IPS DF 4.7 (cell line): Measurements from ENCODE around the gene MYCL.

ENCODE experiments used
- DNase-seq: peaks from one replicate; pipeline ENCODE4 v3.0.0-alpha.2; 2013; ENCODE audit warnings: low spot score; ENCODE audit errors: extremely low read depth

Gene MYCL, protein sequence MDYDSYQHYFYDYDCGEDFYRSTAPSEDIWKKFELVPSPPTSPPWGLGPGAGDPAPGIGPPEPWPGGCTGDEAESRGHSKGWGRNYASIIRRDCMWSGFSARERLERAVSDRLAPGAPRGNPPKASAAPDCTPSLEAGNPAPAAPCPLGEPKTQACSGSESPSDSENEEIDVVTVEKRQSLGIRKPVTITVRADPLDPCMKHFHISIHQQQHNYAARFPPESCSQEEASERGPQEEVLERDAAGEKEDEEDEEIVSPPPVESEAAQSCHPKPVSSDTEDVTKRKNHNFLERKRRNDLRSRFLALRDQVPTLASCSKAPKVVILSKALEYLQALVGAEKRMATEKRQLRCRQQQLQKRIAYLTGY

DNA sequence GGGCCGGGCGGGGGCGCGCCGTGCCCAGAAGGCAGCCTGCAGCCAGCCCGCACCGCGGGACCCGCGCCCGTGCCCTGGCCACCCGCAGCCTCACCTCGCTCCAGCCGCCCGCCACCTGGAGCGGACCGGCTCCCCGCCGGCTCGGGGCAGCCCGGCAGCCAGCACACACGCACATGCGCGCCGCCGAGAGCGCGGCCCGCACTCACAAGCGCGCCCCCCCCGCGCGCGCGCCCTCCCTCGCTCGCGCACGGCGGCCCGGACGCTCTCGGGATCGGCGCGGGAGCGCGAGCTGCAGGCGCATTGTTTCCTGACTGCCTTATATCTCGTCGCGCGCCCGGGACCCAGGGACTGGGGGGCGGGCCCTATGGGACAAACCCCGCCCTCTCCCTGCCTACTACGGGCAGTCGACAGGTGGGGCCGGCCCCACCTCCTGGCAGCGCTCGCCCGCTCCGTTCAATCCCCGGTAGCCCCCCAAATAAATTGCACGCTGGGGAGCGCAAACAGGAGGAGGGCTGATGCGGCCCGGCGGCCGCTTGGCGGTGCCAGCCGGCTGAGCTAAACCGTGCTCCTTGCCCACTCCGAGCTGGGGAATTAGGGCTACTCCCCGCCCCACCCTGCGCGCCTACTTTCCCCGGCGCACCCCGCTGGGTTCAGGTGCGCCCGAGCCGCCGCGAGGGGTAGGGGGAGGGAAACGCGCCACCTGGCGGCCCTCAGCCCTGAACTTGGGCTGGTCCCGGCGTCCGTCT, at the start of gene MYCL:
MYCL (minus strand) TSS at position 204 of the 746 bp plus-strand sequence. CDS start 483 bp downstream, outside the sequence.
- DNase-seq: no peak

DNA sequence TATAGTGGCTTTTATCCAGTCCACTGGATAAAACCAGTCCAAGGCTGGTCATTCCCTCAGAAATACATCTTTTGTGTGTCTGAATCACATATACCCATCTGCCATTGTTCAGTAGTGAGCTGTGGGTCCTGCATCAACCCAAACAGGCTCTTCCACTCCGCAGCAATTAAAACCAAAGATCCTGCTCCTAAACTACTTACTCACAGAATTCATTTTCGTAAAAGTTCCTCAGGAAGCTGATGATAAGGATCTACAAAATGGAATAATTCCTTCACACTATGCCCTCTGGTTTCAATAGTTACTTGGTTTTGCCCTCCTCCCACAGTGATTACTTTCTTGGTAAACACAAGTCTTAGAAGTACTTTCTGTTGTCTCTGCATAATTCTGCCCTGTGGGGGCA, 48.2 kb upstream of the MYCL start:
- DNase-seq: no peak

DNA sequence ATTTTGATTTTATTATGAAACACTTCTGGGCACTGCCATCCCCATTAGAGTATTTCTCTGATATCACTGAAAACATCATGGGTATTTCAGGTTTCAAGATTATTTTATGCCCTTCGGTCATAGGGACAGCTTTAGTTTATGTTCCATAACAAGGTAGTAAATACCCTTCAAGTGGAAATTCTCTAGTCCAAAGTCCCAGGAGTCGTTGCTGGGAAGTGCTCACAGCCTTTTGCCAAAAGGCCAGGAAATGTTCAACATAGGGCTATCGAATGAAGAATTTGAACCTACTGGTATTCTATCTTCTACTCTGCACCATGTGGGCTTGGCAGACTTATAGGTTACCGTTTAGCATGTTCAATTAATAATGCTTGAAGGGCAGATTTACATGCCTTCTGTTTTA, 45.5 kb upstream of the MYCL start:
- no peak for DNase-seq

DNA sequence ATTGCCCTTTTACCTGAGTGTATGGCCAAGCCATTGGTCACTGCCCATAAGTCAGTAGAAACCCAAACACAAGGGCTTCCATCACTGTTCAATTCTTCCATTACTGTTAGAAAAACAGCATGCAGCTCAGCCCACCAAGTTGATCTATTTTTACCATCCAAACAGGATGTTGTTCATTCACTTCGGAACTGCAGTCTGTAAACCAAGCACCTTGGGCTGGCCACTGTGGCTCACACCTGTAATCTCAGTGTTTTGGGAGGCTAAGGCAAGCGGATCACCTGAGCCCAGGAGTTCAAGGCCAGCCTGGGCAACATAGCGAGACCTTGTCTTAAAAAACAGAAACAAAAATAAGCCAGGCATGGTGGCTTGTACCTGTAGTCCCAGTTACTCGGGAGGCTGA, 44.5 kb upstream of the MYCL start:
- DNase-seq: no peak

DNA sequence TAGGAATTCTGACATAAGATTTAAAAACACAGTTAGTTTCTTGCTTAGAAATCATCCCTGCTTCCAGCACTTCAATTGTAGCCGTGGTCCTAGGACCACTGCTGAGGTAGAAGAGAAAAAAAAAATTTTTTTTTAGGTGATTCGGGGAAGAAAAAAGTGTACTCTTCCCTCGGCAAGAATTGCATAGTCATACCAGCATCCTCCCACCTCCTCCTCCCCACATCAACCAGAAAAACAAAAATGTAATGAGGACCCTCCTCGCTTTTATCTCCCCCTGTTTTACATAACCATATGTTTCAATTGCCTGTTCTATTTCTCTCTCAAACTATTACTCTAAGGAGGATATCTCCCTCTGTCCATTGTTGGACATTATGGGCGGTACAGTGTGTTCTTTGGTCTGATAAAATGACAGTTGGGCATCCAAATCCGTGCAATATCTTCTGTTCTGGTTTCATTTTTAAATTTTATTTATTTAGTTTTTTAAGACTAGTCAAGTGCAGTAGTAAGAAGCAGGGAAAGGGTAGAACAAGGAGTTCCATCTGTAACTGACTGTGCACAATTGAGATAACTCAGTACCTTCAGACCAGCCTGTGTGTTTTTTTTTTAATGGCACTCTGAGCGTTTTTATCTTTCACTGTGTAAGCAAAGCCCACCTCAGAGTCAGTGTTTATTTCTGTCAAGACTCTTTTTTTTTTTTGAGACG, 42.8 kb upstream of the MYCL start:
- no peak for DNase-seq

DNA sequence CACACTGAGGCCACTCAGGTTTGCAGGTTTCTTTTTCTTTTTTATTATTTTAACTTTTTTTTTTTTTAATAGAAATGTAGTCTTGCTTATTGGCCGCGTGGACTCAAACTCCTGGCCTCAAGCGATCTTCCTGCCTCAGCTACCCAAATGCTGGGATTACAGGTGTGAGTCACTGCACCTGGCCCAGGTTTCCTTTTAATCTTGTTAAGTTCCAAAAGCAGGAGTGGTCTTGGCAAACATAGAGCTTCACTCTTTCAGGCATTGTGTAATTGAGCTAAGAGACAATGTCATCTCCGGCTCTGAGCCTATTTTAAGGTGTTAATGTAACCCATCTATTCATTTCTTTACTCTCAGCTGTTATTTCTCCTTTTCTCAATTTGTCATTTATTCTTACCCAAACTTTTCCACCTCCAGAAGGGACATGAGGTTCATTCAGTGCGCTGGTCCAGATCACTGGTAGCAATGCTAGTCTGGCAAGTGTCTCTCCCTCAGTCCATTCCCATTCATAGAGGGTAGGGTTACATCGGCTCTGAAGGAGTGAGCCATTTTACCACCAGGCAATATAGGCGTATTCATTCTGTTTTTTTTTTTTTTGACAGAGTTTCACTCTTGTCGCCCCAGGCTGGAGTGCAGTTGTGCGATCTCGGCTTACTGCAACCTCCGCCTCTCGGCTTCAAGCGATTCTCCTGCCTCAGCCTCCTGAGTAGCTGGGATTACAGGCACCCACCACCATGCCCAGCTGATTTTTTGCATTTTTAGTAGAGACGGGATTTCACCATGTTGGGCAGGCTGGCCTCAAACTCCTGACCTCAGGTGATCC, 42.0 kb upstream of the MYCL start:
- no peak for DNase-seq

DNA sequence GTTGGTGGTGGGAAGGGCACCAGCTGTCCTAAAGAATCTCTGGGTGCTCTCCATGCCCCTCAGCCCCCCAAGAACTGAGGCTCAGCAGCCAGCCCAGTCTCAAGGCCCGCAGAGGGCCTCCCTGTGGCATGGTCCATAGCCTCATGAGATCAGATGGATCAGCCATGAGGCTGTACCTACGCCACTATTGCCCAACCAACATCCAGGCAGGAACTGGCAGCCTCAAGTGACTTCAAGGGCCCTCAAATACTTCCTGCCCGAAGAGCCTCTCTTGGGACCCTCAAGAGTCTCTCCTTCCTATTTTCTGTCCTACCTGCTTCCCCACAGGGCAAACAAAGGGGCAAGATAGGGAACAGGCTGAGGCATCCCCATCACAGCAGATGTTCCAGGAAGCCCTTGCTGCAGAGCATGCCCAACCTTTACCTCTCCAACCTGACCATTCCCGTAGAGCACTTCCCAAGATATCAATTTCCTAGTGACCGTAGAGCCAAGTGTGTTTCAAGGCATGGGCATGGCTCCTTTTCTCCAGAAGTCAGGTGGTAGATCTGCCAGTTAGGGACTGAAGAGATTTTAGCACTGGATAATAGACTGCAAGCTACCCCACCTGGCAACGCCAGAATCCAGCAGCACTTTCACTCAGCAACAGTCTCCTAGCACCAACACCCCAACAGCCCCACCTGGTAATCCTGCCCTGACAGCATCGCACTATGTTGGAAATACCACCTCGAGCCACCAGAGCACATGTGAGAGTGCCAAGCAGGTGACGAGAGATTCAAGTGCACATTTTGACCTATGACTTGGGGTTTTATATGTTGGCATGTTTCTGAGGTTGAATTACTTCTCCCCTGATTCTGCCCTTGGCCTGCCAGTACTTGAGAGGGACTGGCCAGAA, 39.5 kb upstream of the MYCL start:
- DNase-seq: no peak

DNA sequence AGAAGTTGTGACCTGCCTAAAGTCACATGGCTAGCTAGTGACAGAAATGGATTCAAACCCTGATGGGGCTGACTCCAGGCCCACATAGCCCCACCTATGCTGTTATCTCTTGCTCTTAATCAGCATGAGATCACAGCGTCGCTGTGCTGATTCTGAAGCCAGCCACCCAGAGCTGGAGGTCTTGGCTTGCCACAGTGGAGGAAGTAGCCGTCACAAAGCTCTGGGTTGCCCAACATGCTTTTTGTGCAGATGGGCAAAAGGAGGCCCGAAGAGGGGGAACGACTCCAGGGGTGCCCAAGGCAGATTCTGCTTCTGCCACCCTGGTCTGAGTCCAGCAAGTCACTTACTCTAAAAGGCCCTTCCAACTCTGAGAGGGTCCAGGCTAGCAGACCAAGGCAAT, 38.5 kb upstream of the MYCL start:
- DNase-seq: no peak

DNA sequence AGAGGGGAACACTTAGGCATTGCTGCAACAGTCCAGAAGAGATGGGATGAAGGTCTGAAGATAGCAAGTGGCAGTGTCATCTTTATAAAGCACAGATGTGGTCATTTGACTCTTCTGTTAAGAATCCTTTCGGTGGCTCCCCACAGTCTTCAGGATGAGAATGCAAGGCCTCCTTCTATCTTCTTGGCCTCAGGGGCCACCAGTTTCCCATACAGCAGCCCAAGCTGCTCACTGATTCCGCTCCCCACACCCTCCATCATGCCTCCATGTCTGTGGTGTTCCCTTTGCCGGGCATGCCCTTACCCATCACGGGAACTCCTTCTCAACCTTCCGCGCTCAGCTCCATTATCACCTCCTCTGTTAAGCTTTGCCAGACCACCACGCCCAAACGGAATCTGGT, 37.1 kb upstream of the MYCL start:
- no peak for DNase-seq

DNA sequence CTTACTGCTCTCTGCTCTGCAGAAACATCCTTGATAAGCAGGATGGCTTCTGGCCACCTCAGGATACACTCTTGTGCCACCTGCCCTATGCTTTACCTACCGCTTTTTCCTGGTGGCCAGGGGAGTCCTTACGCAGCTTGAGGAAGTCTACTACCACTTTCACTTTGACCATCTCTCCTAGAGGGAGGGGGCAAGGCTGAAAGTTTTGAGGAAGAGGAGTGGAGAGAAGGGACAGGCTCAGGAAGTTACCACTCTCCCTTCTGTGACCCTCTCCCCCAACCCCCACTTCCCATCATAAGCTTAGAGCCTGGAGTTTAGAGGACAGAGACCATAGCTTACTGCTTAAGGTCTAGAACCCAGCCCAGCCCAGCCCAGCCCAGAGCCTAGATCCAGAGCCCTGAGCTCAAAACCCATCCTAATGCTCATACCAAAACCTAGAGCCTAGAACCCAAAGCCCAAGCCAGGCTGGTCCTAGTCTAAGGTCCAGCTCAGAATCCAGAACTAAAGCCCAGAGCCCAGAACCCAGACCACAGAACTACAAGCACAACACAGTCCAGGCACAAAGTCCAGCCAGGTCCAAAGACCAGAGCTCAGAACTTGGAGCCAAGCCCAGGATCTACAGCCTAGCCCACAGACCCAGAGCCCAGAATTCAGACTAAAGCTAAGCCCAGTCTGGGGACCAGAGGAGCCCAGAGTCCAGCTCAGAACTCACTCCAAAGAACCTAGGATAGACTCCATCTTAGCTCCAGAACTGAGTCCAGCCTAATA, 35.2 kb upstream of the MYCL start:
- DNase-seq: no peak

DNA sequence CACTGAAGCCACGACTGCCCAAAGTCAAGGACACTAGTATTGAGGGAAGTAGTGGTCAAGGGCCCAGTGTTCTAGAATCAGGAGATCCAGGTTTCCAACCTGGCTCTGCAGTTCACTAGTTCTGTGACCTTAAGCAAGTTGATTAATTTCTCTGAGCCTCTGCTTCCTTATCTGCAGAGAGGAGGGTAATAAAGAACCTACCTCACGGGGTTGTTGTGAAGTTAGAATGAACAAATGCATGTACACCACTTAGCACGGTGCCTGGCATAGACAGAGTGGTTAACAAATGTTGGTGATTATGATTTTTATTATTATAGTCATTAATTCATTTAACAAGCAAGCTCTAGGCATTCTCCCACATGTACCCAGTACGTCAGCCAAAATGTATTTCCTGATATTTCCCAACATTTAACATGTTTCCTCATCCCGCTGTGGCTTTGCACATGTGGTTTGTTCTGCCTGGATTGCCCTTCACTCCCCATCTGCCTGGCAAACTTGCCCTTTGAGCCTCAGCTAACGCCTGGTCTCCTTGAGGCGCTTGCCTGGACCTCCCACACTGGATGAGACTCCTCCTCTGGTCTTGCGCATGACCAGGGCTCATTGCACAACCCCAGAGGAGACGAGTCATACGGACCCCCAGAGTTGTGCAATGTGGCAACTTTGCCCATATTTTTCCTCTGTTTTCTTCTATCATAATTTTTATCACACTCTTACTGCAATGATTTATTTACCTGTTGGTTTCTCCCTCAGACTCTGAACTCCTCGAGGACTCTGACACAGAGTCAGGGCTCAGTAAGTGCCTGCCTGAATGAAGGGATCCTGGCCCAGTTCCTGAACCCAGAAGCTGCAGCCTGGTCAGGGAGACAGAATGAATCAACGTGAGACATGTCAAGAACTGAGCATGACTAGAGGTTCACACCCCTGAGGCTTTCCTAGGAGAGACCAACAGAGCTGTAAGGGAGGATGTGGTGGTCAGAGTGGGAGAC, 32.5 kb upstream of the MYCL start:
- no peak for DNase-seq

DNA sequence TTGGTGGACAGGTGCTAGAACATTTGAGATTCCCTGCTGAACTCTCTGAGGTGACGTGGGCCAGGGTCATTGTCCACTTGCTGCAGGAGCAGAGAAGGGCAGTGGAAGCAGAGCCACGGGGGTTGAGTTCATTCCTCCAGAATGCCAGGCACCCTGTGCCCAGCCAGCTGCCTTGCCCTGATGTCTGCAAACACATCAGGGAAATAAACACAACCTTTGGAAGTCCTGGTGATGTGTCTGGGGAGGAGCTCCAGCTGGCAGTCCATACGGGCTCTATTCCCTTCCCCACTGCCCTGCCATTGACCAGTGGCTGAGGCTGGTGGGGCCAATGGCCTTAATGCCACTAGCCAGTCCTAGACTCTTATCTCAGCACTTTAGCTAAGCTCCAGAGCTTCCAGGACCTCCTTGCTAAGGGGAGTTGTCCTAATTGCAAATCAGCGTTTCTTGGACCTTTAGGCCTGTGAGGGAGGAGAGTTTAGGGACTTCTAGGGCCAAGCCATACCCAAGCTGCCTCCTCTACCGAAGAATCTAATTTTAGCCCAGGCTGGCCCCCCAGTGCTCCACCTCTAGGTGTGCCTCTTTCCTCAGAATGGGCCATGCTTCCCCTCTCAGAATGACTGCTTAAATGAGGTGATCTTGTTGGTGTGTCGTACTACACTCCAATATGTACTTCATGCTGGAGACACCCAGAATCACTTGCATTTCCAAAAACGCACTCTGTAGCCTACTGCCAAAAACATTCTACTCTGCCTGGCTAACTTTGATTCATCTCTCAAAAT, 27.3 kb upstream of the MYCL start:
- DNase-seq: no peak

DNA sequence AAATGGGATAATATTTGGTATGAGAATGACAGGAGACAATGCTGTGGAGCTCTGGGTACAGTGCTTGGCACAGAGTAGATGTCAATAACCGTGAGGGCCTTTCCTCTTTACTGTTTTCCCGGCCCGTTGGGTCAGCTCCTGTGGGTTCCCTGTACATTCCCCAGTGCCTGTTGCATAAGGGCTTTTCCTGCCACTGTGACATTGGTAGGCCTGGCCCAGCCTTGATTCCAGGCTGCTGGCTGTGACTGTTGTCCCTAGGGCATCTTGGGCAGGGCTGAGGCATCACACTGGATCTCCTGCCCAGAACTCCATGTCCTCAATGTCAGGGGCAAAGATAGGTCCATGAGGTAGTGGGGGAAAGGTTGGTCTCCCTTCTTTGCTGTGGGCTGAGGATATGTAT, 25.8 kb upstream of the MYCL start:
- no peak for DNase-seq

DNA sequence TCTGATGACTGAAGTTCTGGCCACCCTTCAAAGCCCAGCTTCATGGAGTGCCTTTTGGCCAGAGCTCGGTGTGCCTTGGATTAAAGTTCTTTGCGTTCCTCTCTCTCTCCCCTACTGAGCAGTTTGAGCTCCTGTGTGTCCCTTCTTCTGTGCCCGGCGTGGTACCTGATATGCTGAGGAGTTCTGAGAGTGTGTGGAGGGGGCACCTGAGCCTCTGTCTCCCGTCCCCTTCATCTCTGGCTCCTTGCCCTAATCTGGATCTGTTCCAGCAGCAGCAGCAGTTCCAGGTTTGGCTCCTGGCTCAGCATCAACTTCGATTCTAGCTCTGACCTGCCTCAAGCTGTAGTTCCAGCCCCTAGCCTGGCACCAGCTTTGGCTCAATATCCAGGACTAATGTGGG, 25.1 kb upstream of the MYCL start:
- DNase-seq: no peak

DNA sequence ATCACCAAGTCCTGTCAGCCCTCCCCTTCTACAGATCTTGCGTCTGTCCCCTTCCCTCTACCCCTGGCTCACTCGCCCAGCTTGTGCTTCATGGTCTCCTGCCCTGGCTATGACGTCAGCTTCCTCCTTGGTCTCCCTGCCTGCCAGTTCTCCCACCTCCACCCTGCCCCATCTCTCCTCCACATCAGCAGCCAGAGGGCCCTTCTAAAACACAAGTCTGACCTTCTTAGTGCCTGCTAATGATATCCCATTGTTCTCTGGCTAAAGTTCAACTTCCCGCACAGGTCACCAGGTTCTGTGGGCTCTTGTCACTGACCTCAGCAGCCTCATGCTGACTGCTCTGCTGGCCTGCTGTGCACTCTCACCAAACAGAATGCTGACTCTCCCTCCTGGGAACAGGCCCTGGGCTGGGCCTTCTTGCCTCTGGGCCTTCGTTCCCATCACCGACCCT, 24.7 kb upstream of the MYCL start:
- DNase-seq: no peak

DNA sequence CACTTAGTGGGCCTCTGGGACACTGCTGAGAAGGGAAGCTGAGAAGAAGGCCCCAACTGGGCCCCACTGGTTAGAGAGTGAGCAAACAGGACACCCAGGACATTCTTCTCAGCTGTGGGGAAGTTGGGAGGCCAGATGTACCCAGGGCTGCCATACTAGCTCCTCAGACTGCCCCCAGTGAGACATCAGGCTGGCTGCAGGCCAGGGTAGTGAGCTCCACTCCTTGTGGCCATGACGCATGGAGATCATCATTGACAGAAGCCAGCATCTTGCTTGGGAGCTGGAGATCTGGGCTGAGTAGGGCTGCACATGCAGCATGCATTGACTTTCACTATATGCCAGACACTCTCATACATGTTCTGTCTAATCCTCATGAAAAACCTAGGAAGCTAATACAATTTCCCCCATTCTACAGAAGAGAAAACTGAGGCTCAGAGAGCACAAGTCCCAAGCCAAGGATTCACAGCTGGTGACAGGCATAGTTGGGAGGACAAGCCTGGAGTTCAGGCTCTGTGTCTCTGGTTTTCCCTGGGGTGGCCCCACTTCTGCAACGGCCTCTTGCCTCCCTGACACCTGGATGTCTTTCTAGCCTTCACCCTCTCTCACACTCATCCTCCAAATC, 24.1 kb upstream of the MYCL start:
- no peak for DNase-seq

DNA sequence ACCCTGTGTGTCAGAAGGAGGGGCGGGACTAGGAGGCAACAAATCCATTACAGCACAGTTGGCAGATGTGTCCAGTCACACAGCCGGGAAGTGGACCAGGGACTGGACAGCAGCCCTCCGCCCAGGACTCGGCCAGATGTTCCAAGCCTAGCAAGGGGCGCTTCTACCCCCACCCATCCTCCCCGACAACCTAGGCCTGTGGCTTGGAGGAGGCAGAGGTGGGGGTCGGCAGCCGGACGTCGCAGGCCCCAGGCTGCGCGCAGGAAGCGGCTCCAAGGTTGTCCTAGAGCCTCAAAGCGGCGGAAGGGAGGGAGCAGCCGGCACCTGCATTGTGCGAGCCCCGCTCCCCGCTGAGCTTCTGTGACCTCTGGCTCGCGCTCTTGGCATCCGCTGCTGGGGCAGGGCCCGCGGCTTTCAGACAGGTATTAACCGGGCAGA, 20.6 kb upstream of the MYCL start:
- peak; percentile 71 for DNase-seq
